GM19193 (cell line): Measurements from ENCODE around the gene HOXA6.

ENCODE experiments used
- POLR2A ChIP-seq: IDR thresholded peaks from 4 replicates; pipeline ENCODE4 v1.6.1; 2011; ENCODE audit not compliant: insufficient read depth, insufficient read length; ENCODE audit errors: extremely low read depth

HOXA6 gene

GRCh38 chr7:27155816-27156507 is 8.4 kb upstream of the HOXA6 start:
- TF ChIP-seq POLR2A = no peak

GRCh38 chr7:27154901-27155815 is 7.6 kb upstream of the HOXA6 start:
- no peak for TF ChIP-seq POLR2A

- TF ChIP-seq POLR2A = no peak
Measured at GRCh38 chr7:27154369-27154768, 6.8 kb upstream of the HOXA6 start.

- TF ChIP-seq POLR2A = no peak
Measured at GRCh38 chr7:27153526-27153925, 6.0 kb upstream of the HOXA6 start.

GRCh38 chr7:27152816-27153442 is 5.4 kb upstream of the HOXA6 start:
- no peak for TF ChIP-seq POLR2A

GRCh38 chr7:27151931-27152815 is 4.6 kb upstream of the HOXA6 start, which contains the start of gene HOXA3:
Gene HOXA3, minus strand, starts transcription at chr7:27152583. Its CDS starts 41,943 bp downstream, at chr7:27110640.
- TF ChIP-seq POLR2A = no peak

- TF ChIP-seq POLR2A = no peak
Measured at GRCh38 chr7:27151341-27151930, 3.9 kb upstream of the HOXA6 start.

GRCh38 chr7:27150568-27151340 is 3.2 kb upstream of the HOXA6 start:
- no peak for TF ChIP-seq POLR2A

GRCh38 chr7:27149842-27150567 is 2.4 kb upstream of the HOXA6 start:
- no peak for TF ChIP-seq POLR2A

GRCh38 chr7:27148756-27149641 is 1.4 kb upstream of the HOXA6 start:
- TF ChIP-seq POLR2A = no peak

GRCh38 chr7:27148031-27148755 is 619 bp upstream of the HOXA6 start:
- no peak for TF ChIP-seq POLR2A

GRCh38 chr7:27146491-27147198 is 929 bp downstream of the HOXA6 start:
- no peak for TF ChIP-seq POLR2A
